DND-41 (cell line): ENCODE data around the gene CALML6.
A peak's percentile ranks its signal among the peaks of the same experiment; 100 is the strongest.

Experiments
- ATAC-seq: fragments of 200-7000 bp; cut with Tn5 transposase; 3 replicates; pipeline ENCODE4 v1.9.1; 2021; ENCODE audit warnings: low read depth; ENCODE audit not compliant: insufficient read depth
- DNase-seq: peaks from one replicate; pipeline ENCODE4 v3.0.0-alpha.2; 2020
- H2AFZ ChIP-seq: 2 replicates; pipeline ENCODE4 v1.6.0; 2012; ENCODE audit warnings: low read depth, low read length
- H3K27ac ChIP-seq: 2 replicates; pipeline ENCODE4 v1.5.1; 2012; ENCODE audit warnings: low read length, inconsistent platforms
- H3K27me3 ChIP-seq: fragments of 200-600 bp; sonication (generic); 2 replicates; pipeline ENCODE4 v1.6.0; 2012; ENCODE audit warnings: low read length, mild to moderate bottlenecking, inconsistent platforms; ENCODE audit not compliant: insufficient read depth, poor library complexity
- H3K36me3 ChIP-seq: 2 replicates; pipeline ENCODE4 v1.5.1; 2012; ENCODE audit warnings: low read length, inconsistent platforms; ENCODE audit not compliant: insufficient read depth
- H3K4me1 ChIP-seq: 2 replicates; pipeline ENCODE4 v1.5.1; 2012; ENCODE audit warnings: mild to moderate bottlenecking, low read length; ENCODE audit not compliant: insufficient read depth
- H3K4me2 ChIP-seq: 2 replicates; pipeline ENCODE4 v1.6.0; 2012; ENCODE audit warnings: mild to moderate bottlenecking, moderate library complexity, low read length, inconsistent platforms; ENCODE audit not compliant: insufficient read depth
- H3K4me3 ChIP-seq, 2 experiments: fragments of 200-600 bp in 1 of 2; shearing (Covaris generic) in 1 of 2; 2 replicates each; pipeline ENCODE4 v1.5.1; 2012 to 2016; ENCODE audit warnings: inconsistent platforms in 2 of 2, low read length in 2 of 2, mild to moderate bottlenecking in 2 of 2, low read depth in 1 of 2, moderate library complexity in 1 of 2
- H3K79me2 ChIP-seq: 2 replicates; pipeline ENCODE4 v1.6.0; 2012; ENCODE audit warnings: low read length, inconsistent platforms; ENCODE audit not compliant: insufficient read depth
- H3K9ac ChIP-seq: 2 replicates; pipeline ENCODE4 v1.6.0; 2012; ENCODE audit warnings: low read depth, mild to moderate bottlenecking, inconsistent platforms, low read length, moderate library complexity
- H3K9me3 ChIP-seq: 2 replicates; pipeline ENCODE4 v1.5.1; 2012; ENCODE audit warnings: low read length, moderate library complexity, mild to moderate bottlenecking, inconsistent platforms; ENCODE audit not compliant: insufficient read depth, severe bottlenecking
- H4K20me1 ChIP-seq: 2 replicates; pipeline ENCODE4 v1.6.0; 2012; ENCODE audit warnings: low read length; ENCODE audit not compliant: insufficient read depth
- CTCF ChIP-seq: IDR thresholded peaks from 2 replicates; pipeline ENCODE4 v1.5.1; 2012; ENCODE audit warnings: borderline replicate concordance, low read length, moderate library complexity, mild to moderate bottlenecking; ENCODE audit not compliant: poor library complexity, severe bottlenecking; ENCODE audit errors: extremely low read depth
- EZH2 ChIP-seq: IDR thresholded peaks from 3 replicates; pipeline ENCODE4 v1.6.1; 2012; ENCODE audit warnings: borderline replicate concordance, low read depth, mild to moderate bottlenecking, moderate library complexity, low read length, inconsistent platforms; ENCODE audit not compliant: severe bottlenecking

CALML6 gene

GRCh38 chr1:1918901-1919303 lies 3.8 kb downstream of the CALML6 start, which contains the start of gene TMEM52:
TMEM52 (minus strand) TSS chr1:1919279; CDS start chr1:1919265, 14 bp downstream.
- Histone ChIP-seq H3K36me3 (no peaks in the 10 kb centered on the region), H3K4me1 (peaks cover 17% of the 10 kb centered on the region), H3K79me2 (no peaks in the 10 kb centered on the region), H4K20me1 (0 out of 2 replicates have a peak, but pooled peaks cover 12% of the 10 kb centered on the region), H3K27ac (no peak within 1 kb of the TSS), H3K9ac (peak within 1 kb of the TSS; percentile 41; the same call in 1 of the 2 replicates), H3K4me3 (peak within 1 kb of the TSS in 1 of 2 experiments; percentile 55; a peak in 2 of 4 replicates), H3K4me2 (peak within 1 kb of the TSS; percentile 75), H2AFZ (no peak within 1 kb of the TSS; the same call in 1 of the 2 replicates), H3K9me3 (no peaks in the 10 kb centered on the region), H3K27me3 (no peaks in the 10 kb centered on the region)
- DNase-seq (no peak), ATAC-seq (no peak)
- no peak for TF ChIP-seq EZH2
- TF ChIP-seq CTCF = no peak

GRCh38 chr1:1919304-1920056 lies 4.4 kb downstream of the CALML6 start:
- TF ChIP-seq CTCF = no peak
- no peak for TF ChIP-seq EZH2
- no peak overlapping the region for H2AFZ ChIP-seq
- 0 out of 2 replicates have a peak, but pooled peaks cover 12% of the 10 kb centered on the region for H4K20me1 ChIP-seq
- peak overlapping the region in 1 of 2 experiments; percentile 55; a peak in 2 of 4 replicates for H3K4me3 ChIP-seq
- DNase-seq = peak; percentile 98
- no peaks in the 10 kb centered on the region for H3K36me3 ChIP-seq
- H3K27ac ChIP-seq = no peak overlapping the region
- peak overlapping the region; percentile 41; the same call in 1 of the 2 replicates for H3K9ac ChIP-seq
- H3K4me1 ChIP-seq = peaks cover 17% of the 10 kb centered on the region
- no peaks in the 10 kb centered on the region for H3K9me3 ChIP-seq
- no peaks in the 10 kb centered on the region for H3K27me3 ChIP-seq
- H3K4me2 ChIP-seq = peak overlapping the region; percentile 75
- no peaks in the 10 kb centered on the region for H3K79me2 ChIP-seq
- peak; percentile 84 for ATAC-seq

GRCh38 chr1:1920057-1920607 lies 5.1 kb downstream of the CALML6 start:
- Histone ChIP-seq H3K27ac (no peak overlapping the region), H3K4me2 (peak overlapping the region; percentile 75; the same call in 1 of the 2 replicates)

More at GRCh38 chr1:1920057-1920607, 5.1 kb downstream of the CALML6 start:
- DNase-seq (no peak), ATAC-seq (no peak)
- H3K9ac ChIP-seq = no peak overlapping the region
- peaks cover 12% of the 10 kb centered on the region; the same call in 1 of the 2 replicates for H4K20me1 ChIP-seq
- no peak overlapping the region for H3K4me3 ChIP-seq
- H3K36me3 ChIP-seq = no peaks in the 10 kb centered on the region
- no peaks in the 10 kb centered on the region for H3K79me2 ChIP-seq
- TF ChIP-seq CTCF = no peak
- TF ChIP-seq EZH2 = no peak
- H3K4me1 ChIP-seq = peaks cover 17% of the 10 kb centered on the region
- no peak overlapping the region for H2AFZ ChIP-seq
- no peaks in the 10 kb centered on the region for H3K9me3 ChIP-seq
- no peaks in the 10 kb centered on the region for H3K27me3 ChIP-seq
